ENCODE measurements around the gene UBR7.
A peak's percentile ranks its signal among the peaks of the same experiment; 100 is the strongest.
"Not testable (repeated sequence)": the region's sequence is repeated elsewhere in the genome, so short reads cannot be mapped to it uniquely, and the experiment has no call there.

UBR7 gene

GRCh38 chr14:93206793-93207467, at the start of gene UBR7, which contains the start of gene GON7:
Gene UBR7, plus strand, starts transcription at chr14:93207256. Its CDS starts 36 bp downstream, at chr14:93207292.
Gene GON7, minus strand, starts transcription at chr14:93207065. Its CDS starts 28 bp downstream, at chr14:93207037.
- DNase-seq (ENCODE audit: low spot score): peak; percentile 85

GRCh38 chr14:93158349-93158748, 48.7 kb upstream of the UBR7 start:
- DNase-seq (ENCODE audit: low spot score): not testable (repeated sequence)

GRCh38 chr14:93159625-93160352, 47.3 kb upstream of the UBR7 start:
- DNase-seq (ENCODE audit: low spot score): not testable (repeated sequence)

GRCh38 chr14:93160353-93160801, 46.7 kb upstream of the UBR7 start:
- DNase-seq (ENCODE audit: low spot score): peak; percentile 59

- no peak for DNase-seq (ENCODE audit: low spot score)
Observed at GRCh38 chr14:93161411-93161940, 45.6 kb upstream of the UBR7 start.

- no peak for DNase-seq (ENCODE audit: low spot score)
Observed at GRCh38 chr14:93163564-93163963, 43.5 kb upstream of the UBR7 start.

- not testable (repeated sequence) for DNase-seq (ENCODE audit: low spot score)
Observed at GRCh38 chr14:93165271-93166265, 41.5 kb upstream of the UBR7 start.

- DNase-seq (ENCODE audit: low spot score): not testable (repeated sequence)
Observed at GRCh38 chr14:93168610-93169009, 38.4 kb upstream of the UBR7 start.

GRCh38 chr14:93169619-93170018, 37.4 kb upstream of the UBR7 start:
- DNase-seq (ENCODE audit: low spot score): not testable (repeated sequence)

- not testable (repeated sequence) for DNase-seq (ENCODE audit: low spot score)
Observed at GRCh38 chr14:93170141-93170540, 36.9 kb upstream of the UBR7 start.

- no peak for DNase-seq (ENCODE audit: low spot score)
Observed at GRCh38 chr14:93171376-93171775, 35.7 kb upstream of the UBR7 start.

- DNase-seq (ENCODE audit: low spot score): no peak
Observed at GRCh38 chr14:93173943-93174395, 33.1 kb upstream of the UBR7 start.

- DNase-seq (ENCODE audit: low spot score): not testable (repeated sequence)
Observed at GRCh38 chr14:93174731-93175130, 32.3 kb upstream of the UBR7 start.

- no peak for DNase-seq (ENCODE audit: low spot score)
Observed at GRCh38 chr14:93175492-93175891, 31.6 kb upstream of the UBR7 start.

- DNase-seq (ENCODE audit: low spot score): no peak
Observed at GRCh38 chr14:93183596-93184317, 23.3 kb upstream of the UBR7 start.

- DNase-seq (ENCODE audit: low spot score): peak; percentile 81
Observed at GRCh38 chr14:93184391-93185348, 22.4 kb upstream of the UBR7 start, which contains the start of the genes LYSET and MOAP1. Gene LYSET, plus strand, starts transcription at chr14:93185317. Its CDS starts 89 bp downstream, at chr14:93185406. Gene MOAP1, minus strand, starts transcription at chr14:93184897. Its CDS starts 655 bp downstream, at chr14:93184242.

GRCh38 chr14:93185349-93185720, 21.7 kb upstream of the UBR7 start:
- no peak for DNase-seq (ENCODE audit: low spot score)

- no peak for DNase-seq (ENCODE audit: low spot score)
Observed at GRCh38 chr14:93186466-93186865, 20.6 kb upstream of the UBR7 start.

GRCh38 chr14:93186956-93187355, 20.1 kb upstream of the UBR7 start:
- DNase-seq (ENCODE audit: low spot score): no peak
